Activated T-cell treated with anti-CD3 and anti-CD28 coated beads, Interleukin-2, amount 50 U/mL, for 1 hour (primary cell): ENCODE results near the gene SPESP1.
"Not testable (repeated sequence)": the region's sequence is repeated elsewhere in the genome, so short reads cannot be mapped to it uniquely, and the experiment has no call there.

Experiments used
- DNase-seq: peaks from one replicate; pipeline ENCODE4 v3.0.0-alpha.2; 2020

SPESP1 gene

DNA sequence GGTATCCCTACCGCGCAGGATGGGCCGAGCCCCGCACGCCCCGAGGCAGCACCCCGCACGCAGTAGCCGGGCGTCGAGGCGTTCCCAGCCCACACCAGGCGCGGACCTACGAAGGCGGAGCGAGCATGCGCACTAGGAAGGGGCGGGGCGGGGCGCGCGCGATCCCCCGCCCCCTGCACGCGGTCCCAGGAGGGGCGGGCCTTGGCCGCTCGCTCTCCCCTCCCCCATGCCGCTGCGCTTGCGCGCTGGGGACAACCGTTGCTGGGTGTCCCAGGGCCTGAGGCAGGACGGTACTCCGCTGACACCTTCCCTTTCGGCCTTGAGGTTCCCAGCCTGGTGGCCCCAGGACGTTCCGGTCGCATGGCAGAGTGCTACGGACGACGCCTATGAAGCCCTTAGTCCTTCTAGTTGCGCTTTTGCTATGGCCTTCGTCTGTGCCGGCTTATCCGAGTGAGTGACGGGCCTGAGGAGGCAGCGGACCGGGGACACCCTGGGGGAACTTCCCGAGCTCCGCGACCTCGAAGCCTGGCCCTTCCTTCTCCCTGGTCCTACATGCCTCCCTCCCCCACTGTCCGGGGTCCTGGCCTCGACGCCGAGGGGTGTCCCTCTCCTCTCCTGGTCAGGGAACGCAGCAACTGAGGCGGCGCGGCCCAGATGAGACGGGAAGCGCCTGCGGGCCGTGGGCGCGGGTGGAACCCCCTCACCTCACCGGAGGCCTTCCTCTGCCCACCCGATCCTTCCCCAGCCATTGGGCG lies at the start of gene SPESP1:
Gene SPESP1, plus strand, starts transcription at position 258 of the 755 bp plus-strand sequence. Its CDS starts 129 bp downstream, at position 387.
- DNase-seq, result peak; percentile 58

DNA sequence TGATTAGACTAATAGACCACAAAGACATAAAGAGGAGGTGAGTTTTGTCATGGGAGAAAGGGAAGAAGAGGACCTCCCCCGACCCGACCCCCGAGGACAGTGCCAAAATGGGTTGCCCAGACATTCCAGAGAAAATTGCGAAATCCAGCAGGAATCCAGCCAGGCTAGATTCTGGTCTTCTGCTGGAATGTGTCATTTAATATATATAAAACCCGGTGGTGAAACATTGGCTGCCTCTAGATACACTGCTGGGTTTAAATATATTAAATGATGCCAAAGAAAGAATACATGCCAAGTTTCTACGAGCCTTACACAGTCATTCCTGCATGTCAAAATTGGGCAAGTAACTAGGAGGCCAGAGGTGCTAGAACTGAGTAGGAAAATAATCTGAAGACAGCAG lies 45.3 kb upstream of the SPESP1 start:
- no peak for DNase-seq

DNA sequence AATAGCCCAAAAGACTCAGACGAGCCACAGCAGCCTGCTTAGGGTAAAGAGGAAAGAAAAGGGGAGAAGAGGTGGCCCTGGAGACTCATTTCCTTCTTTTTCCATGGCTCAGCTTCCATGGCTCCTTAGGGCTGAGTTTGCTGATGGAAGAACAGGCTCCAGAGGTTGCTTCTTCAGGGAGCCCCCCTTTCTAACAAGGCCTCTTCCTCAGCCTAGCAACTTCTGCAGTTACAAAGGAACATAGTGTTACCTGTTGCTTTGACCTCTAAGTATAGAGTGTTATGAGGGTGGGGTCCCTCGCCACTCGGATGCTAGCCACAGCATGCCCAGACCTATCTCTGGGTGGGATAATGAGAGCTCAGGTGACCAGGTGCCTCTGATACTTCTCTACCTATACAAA lies 43.2 kb upstream of the SPESP1 start:
- DNase-seq, result no peak

DNA sequence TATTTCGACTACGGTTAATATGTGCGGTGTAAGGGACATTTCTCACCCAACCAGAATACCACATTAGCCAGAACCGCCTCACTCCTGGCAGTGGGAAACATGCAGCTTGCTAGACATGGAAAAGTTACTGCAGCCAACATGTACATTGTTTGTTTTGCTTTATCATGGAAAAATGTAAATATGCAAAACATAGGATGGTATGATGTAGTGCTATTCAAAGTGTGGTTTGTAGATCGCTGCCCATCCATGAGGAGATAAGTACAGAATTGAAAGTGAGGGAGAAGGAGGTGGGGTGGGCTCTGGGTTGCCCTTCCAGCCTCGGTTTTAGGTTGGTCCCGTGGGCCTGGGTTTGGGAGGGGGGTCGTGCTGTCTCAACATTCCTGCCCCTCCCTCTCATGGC lies 42.5 kb upstream of the SPESP1 start:
- no peak for DNase-seq

DNA sequence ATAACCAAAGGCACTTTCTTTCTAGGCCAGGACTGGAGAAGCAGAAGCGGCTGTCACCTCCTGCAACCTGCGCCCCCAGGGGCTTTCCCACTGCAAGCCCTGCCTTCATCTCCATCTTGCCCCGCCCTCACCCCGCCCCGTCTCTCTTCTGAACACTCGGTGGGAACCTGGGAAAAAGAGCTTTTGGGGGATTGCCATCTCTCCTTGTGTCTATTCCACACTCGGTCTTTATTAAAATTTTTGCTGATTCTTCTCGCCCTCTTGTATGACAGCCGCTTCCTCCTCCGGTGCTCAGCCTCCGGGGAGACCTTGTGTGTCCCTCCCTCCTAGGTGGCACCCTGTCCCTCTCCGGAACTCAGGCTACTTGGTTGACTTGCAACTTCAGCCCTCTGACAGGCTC lies 41.9 kb upstream of the SPESP1 start:
- DNase-seq, result peak; percentile 21

DNA sequence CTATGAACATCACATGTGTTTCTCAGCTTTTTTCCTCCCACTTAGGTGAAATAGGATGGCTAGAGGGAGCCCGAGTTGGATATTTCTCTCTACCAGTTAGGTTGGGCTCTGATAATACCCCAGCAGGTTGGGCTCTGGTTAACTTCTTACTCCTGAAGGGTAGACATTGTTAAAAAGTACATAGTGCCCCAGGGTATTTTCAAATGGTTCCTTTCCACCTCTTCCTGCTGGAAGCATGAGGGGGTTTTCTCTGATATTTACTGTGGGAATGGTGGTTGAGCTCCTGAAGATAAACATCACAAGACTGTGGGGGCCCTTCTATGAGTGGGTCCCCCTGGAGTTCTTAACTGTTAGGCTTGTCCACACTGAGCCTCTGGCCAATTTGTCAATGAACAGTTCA lies 36.1 kb upstream of the SPESP1 start:
- no peak for DNase-seq

DNA sequence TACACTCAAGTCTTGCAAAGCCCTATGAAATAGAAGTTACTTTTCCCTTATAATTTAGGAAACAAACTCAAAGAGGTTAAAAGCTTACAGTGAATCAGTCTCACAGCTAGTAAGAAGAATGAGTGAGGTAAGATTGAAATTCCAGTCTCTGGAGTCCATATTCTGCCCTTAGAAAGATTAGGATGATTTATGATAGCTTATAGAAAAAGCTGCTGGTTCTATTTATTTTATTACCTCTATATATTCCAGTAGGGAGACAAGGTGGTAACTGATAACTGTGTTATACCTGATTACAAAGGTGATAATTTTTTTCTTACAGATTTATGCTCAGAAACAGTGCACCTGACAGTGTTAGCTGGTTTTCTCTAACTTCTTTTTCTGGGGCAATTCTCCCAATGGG lies 34.1 kb upstream of the SPESP1 start:
- no peak for DNase-seq

DNA sequence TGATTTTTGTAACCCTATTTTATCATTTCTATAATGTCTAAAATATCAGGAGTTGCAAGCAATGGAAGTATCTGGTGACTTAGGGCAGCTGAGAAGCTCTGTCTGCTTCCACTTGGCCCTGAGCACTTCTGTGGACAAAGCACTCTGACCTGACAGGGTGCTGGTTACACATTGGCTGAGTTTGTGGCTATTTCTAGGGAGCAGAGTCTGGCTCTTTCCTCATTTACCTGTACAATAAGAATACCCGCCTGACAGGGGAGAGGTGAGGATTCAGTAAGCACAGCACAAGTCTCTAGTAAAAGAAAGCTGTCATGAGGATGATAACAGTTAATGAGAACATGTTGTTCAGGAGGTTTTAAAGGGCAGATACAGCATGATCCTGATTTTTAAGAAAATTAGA lies 33.3 kb upstream of the SPESP1 start:
- DNase-seq, result no peak

DNA sequence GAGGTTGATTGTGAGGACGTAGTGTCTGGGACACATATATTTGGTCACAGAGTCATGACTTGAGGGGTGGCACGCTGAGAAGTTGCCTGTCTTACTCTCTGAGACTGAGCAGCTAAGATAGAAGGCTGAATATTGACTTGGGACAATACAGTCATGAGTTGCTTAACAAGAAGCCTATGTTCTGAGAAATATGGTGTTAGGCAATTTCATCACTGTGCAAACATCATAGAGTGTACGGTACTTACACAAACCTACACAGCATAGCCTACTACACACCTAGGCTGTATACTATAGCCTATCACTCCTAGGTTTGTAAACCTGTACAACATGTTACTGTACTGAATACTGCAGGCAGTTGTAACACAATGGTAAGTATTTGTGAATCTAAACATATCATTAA lies 30.3 kb upstream of the SPESP1 start:
- no peak for DNase-seq

DNA sequence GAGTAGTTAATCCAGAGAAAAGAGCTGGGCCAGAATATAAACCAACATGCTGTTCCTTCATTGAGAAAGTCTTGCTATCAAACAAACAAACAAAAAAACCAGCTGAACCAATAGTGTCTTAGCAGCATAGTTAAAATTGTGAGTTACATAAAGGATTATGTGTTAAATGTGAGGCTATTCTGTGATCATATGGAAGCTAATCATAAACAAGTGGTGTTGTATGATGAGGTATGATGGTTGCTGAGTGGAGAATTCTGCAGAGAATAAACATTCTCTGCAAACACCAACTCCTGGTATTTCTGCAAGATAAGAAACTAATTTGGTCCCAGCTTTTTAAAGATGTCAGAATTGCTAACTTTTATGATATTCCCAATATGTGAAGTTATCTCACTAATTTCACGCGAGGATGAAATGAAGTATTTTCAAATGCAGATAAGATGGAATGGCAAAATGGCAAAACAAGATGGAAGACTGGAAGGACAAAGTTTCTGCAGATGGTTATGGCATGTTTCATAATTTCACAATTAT lies 22.9 kb upstream of the SPESP1 start:
- no peak for DNase-seq

DNA sequence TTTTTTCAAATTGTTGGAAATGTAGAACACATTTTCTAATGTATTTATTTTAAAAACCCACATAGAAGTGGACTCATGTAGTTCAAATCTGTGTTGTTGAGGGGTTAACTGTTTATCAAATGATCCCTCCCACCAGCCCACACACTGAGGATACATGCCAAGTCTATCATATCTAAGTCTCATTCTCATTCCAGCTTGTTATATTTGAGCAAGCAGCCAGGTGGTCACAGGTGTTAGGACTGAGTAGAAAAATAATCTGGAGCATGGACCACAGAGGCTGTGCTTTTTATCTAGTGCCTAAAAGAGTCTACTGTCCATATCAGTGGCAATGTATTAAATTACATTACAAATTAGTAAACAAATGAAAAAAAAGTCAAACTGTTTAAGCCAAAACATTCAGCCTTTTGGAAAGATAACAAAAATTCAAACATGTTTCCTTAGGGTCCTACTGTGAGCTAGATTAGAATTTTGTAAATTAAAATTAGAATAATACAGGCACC lies 20.7 kb upstream of the SPESP1 start:
- DNase-seq, result no peak

DNA sequence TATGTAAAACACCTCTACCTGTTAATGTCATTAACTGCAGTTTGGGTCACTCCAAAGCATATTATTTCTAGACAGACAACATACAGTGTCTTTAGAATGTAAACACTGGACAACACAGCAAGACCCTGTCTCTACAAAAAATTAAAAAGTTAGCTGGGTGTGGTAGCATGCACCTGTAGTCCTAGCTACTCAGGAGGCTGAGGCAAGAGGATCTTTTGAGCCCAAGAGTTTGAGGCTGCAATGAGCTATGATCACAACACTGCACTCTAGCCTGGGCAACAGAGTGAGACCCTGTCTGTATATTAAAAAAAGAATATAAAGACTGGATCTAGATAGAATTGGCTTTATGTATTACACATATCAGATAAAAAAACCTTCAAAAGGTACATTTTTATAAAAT lies 20.0 kb upstream of the SPESP1 start:
- DNase-seq, result no peak

DNA sequence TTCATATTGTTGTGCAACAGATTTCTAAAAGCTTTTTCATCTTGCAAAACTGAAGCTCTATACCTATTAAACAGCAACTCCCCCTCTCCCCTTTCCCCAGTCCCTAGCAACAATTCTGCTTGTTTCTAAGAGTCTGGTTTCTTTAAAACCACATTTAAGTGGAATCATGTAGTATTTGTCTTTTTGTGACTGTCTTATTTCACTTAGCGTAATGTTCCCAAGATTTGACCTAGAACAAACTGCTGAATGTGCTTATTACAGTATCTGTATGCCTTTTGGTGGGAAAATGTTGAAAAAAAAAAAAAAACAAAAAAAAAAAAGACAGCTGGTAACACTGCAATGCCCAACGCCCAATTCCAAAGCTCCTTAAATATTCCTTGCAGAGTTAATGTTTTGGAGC lies 19.5 kb upstream of the SPESP1 start:
- DNase-seq, result no peak

DNA sequence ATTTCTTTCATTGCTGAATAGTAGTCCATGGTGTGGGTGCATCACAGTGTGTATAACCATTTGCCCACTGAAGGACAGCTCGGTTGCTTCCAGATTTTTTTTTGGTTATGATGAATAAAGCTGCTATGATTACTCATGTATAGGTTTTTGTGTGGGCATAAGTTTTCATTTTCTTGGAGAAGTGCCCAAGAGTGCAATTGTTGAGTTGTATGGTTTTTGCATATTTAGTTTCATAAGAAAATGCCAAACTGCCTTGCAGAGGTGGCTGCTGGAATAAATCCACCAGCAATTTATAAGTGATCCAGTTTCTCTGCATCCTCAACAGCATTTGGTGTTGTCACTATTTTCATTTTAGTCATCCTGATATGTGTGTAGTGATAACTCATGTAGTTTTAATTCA lies 8.4 kb upstream of the SPESP1 start:
- DNase-seq, result no peak

DNA sequence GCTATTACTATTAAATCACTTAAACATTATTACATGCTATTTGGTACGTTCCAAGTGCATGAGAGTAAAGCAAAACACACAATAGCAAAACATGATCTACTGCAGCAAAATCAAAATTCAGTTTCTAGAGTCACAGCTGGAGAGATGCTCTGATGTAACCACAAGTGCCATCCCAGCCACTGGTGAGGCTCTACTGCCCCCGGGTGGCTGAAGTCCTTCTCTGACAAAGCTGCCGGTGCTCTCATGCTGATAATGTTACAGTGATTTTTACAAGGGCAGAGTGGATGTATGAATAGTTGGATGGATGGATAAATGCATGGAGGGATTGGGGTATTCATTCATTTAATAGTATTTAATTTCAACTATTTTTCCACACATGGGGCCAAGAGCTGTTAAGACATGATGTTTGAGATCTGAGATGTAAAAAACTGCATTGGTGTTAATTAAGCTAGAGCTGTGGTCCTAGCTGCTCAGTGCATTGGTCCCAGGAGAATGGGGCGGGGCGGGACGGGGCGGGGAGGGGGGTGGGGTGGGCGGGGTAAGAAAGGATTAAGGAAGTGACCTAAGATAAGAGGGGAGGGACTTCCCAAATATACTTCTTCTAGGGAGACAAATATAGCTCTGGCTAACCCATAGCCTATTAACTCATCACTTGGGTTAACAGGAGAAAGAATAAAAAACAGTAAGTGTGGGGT lies 5.3 kb upstream of the SPESP1 start:
- peak; percentile 65 for DNase-seq

DNA sequence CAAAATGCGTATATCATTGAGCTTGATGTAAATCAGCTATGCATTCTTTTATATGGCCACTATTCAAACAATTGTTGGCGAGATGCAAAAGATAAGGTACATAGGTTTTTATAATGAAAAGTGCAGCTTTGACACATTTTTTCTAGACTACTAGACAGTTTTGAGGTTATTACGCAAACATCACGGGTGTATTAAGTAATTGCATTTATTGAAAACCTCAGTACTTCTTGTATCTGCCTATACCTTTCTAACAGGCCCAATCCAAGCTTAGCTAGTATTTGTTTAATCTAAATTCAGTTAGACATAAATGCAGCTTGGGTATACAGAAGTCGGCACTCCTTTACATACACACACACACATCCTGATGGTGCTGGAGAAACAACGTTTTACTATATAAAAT lies 2.7 kb downstream of the SPESP1 start:
- no peak for DNase-seq

DNA sequence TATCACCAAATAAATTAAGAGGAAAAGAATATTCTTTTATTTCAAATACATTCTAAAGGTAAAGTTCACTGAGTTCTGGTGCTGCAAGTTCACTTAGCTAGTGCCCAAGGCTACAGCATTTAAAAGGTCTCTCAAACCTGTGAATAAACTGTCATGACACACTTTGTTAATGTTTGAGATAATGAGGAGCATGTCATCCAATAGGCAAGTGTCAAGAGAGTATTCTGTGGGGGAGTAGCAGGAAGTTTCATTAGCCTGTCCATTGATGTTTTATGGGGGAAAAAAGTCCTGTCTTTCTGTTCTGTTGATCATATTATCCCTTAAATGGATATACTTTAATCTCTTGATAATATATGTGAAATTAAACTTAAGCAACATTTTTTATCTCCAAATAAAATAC lies 4.0 kb downstream of the SPESP1 start:
- no peak for DNase-seq

DNA sequence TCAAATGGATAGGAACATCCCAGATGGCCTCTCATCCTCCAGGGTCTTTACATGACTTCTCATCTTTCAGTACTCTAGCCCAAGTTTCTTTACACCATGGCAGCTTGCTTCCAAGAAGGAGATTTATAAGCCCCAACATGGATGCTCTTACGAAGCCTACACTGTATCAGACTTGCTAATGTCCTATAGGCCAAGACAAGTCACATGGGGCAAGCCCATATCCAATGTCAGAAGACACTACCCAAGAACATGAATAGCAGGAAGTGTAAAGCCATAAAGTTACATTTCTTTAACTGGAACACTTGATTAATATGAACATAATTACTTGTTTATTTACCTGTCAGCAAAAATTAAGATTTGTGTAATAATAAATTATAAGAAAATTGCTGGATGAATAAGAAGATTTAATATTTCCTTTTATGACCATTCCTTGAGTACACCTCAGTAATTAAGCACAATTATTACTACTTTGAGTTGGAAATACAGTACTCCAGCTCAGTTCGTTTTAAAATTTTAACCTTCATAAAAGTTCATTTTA lies 5.1 kb downstream of the SPESP1 start:
- DNase-seq, result no peak

DNA sequence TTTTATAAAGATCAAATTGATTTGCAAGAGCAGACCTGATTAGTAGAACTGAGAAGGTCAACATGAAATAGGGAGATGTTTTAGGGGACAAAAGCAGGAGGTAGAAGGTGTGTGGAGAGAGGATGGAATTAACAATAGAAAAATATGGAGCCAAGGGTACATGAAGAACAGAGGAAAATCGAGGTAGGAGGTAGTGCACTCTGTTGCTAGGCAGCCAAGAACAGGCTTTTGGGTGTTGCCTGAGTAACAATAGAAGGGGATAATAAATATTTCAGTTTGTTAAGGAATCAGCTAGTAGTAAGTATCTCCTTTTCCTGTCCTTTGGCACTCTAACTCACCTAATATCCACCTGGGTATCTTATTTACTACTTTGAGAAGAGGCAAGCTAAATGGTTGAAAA lies 9.2 kb downstream of the SPESP1 start:
- no peak for DNase-seq

DNA sequence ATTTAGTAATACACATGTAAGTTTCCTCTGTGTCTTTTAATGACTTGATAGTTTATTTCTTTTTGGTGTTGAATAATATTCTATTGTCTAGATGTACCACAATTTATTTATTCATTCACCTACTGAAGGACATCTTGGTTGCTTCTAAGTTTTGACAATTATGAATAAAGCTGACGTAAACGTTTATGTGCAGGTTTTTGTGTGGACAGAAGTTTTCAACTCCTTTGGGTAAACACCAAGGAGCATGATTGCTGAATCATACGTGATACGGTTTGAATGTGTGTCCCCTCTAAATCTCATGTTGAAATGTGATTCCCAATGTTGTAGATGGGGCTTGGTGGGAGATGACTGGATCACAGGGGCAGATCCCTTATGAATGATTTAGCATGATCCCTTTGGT lies 21.5 kb downstream of the SPESP1 start:
- no peak for DNase-seq

DNA sequence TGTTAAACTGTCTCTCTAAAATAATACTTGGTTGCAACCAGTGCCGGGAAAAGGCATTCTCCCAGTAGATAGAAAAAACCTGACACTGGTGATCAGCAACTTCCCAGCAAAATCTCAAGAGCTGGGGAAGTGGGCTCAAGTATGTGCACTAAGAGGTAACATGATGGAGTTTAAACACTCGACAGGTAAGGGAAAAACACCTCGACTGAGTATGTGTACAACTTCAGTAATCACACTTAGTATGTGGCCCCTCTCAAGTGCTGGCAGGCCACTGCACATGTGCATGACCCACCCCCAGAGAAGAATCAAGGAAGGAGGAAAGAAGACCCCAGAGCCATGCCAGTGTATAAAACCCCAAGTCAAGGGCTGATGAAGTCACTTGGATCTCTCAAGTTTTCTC lies 27.4 kb downstream of the SPESP1 start:
- DNase-seq, result no peak

DNA sequence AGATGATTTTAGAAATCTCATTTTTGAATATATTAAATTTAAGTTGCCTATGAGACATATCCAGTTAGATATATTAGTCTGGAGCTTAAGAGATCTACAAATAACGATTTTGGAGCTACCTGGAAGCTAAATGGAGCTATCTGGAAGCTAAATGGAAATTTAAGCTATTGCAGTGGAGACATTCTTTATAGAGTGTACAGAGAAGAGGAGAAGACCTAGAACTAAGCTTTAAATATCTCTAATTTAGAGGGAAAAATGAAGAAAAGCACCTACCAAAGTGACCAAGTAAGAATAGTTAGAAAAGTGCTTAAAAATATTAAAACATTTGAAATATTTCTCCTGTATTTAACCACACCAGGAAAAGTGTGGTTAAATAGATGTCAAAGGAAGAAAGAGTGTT lies 28.3 kb downstream of the SPESP1 start:
- DNase-seq, result no peak

DNA sequence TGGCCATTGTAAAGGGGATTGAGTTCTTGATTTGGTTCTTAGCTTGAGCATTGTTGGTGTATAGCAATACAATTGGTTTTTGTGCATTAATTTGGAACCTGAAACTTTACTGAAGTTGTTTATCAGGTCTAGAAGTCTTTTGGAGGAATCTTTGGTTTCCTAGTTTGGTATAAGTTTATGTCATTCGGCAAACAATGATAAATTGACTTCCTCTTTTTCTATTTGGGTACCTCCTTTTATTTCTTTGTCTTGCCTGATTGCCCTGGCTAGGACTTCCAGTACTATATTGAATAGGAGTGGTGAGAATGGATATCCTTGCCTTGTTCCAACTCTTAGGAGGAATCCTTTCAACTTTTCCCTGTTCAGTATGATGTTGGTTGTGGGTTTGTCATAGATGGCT lies 32.1 kb downstream of the SPESP1 start:
- DNase-seq, result no peak

DNA sequence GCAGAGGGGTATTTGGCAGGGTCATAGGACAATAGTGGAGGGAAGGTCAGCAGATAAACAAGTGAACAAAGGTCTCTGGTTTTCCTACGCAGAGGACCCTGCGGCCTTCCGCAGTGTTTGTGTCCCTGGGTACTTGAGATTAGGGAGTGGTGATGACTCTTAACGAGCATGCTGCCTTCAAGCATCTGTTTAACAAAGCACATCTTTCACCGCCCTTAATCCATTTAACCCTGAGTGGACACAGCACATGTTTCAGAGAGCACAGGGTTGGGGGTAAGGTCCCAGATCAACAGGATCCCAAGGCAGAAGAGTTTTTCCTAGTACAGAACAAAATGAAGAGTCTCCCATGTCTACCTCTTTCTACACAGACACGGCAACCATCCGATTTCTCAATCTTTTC lies 33.4 kb downstream of the SPESP1 start:
- DNase-seq, result not testable (repeated sequence)
